NK-92 (cell line): ENCODE results near the gene NPHP1.
"Not testable (repeated sequence)": the region's sequence is repeated elsewhere in the genome, so short reads cannot be mapped to it uniquely, and the experiment has no call there.

Experiments used
- DNase-seq: peaks from one replicate; lab custom pipeline; 2025; ENCODE audit not compliant: unreplicated experiment; lab: John Stamatoyannopoulos, UW

NPHP1 gene

DNA sequence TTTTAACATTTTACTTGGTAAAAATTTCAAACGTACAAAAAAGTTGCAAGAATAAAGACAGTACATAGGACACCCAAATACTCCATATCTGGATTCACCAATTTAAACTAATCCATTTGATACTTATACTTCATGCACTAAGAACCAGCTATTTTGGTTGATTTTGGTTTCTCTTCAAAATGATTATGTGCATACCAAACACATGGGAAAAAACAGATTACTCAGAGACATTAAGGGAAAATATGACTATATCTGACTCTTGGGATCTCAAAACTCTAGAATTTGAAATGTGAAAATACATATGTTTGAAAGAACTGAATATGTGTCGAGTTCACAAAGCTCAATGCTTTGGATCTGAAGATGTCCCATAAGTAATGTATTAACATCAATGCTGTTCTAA is 73.6 kb downstream of the NPHP1 start:
- no peak for DNase-seq

DNA sequence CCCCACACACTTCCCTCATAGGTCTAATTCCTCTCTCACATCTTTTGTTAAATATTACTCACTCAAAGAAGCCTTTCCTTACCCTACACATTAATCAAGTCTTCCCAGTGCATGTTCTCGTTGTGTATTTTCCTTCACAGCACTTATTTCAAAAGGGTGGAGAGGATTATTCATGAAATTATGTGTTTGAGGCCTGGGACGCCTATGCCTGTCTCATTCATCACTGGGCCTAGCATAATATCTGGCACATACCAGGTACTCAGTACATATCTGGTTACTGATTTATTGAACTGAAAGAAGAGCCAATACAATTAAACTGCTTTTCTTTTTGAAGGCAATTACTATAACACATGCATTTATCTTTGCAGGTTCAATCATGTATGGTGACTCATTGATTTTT is 74.1 kb downstream of the NPHP1 start:
- DNase-seq = no peak

DNA sequence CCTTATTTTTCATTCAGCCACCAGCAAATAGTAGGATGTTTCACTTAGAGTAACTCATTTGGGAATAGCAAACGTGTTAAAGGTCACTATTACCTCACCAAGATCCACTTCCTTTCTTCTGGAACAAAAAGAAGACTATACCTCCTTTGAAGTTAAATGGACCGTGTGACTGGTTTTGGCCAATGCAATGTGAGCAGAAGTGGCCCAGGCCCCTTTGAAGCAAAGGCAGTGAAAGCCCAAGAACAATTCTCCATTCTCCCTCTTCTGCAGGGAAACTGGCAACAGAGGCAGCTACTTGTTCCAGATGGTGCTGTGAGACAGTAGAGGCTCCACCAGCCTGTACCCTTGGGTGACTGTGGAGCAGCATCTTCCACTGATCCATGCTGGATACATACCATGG is 77.9 kb downstream of the NPHP1 start:
- DNase-seq = no peak

- DNase-seq = no peak
Observed at GRCh38 chr2:110126086-110126773, 78.6 kb downstream of the NPHP1 start.

DNA sequence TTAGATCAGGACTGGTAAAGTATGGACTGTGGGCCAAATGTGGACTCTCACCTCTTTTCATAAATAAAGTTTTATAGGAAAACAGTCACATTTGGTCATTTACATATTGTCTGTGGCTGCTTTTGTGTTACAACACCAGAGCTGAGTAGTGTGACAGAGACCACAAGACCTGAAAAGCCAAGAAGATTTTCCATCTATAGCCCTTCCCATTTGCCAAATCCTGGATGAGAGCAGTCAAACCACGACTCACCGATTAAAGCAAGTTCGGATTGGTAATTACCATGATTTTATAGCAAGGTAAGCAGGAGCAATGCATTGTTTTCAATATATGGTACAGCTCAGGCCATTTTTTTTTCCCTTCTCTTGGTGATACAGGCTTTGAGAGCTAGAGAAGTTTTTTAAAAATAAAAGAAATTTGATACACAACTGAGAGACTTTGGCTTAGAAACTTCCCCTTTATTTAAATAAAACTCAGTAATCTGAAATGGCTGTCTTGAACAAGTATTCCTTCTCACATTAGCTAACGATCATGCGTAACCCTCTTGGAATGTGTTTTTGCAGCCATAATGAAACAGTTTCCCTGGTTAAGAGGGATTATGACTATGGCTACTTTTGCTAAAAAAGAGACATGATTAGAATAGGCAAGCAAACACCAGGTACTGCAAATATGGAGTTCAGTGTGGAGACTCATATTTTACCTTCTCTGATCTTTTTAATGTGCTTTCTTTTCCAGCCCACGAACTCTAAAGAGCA is 79.7 kb downstream of the NPHP1 start:
- no peak for DNase-seq

DNA sequence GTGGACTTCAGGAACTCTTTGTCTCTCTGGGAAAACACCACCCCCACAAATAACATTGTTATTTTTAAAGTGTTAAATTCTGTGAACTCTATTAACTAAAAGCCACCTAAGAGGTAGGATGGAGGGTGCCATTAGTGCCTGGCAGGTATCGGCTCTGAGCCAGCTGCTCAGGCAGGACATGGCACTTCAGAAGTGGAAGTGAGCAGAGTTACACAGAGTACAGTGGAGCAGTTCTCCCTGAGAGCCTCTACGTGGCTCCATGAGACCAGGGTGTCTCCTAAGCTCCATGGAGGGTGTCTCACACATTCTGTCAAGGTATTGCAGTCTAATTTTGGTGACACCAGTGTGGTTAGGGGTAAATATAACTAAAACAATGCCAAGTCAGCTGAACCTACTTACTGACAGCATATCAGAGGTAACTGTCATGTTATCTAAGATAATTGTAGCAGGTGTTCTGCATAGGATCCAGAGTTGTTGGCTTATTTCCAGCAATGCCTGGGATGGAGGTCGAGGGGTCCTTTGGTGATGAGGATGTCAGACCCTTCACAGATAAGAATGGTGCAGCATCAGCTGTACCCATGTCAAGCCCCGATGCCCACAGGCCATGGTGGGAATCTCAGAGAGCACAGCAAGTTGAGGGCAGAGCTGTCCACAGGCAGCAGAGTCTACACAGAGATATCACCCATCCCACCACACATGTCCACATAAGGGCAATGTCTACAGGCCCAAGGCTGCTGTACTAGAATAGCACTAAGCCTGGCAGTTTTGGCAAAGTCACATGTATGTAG is 80.6 kb downstream of the NPHP1 start:
- DNase-seq = no peak

GRCh38 chr2:110121592-110121991 is 83.2 kb downstream of the NPHP1 start:
- DNase-seq = no peak

DNA sequence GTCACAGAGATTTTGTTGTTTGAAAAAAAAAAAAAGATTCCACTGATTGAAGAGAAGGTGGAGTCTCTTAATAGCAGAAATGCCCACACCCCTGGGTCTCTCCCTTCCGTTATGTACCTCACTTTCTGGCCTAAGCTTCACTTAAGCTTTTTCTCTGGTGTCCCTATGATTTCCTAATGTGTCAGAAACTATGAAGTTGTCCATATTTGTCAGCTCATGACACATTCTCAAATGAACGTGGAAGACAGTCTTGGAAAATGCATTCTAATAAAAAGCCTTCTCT is 83.8 kb downstream of the NPHP1 start:
- no peak for DNase-seq

- no peak for DNase-seq
Observed at GRCh38 chr2:110120171-110121051, 84.4 kb downstream of the NPHP1 start.

DNA sequence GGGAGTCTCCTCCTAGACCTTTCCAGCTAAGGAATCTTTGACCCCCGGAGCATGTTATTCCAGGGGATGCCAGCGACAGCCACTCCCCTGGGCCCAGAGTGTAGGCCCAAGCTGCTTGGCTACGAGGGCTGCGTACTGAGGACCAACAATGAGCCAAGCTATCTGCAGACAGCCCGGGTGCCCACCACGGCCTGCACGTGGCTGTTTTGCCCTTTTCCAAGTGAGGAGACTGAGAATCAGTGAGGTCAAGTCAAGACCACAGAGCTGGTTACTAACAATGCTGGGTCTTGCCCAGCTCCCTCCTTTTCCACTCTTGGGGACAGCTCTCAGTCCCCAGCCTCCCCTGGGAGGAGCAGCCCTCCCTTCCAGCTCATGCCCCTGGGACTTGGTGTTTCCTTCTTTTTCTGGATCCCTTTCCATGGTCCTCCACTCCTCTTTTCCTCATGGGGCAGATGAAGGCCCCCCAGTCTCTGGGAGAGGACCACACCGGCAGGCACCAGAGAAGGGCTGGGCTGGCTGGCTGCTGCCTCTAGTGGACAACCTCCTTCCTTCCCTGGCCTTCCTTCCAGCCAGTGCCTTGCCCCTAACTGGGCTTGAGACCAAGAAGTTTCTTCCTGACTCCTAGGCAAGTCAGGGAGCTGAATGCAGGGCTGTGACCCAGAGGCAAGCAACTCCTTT is 88.6 kb downstream of the NPHP1 start:
- DNase-seq = no peak

DNA sequence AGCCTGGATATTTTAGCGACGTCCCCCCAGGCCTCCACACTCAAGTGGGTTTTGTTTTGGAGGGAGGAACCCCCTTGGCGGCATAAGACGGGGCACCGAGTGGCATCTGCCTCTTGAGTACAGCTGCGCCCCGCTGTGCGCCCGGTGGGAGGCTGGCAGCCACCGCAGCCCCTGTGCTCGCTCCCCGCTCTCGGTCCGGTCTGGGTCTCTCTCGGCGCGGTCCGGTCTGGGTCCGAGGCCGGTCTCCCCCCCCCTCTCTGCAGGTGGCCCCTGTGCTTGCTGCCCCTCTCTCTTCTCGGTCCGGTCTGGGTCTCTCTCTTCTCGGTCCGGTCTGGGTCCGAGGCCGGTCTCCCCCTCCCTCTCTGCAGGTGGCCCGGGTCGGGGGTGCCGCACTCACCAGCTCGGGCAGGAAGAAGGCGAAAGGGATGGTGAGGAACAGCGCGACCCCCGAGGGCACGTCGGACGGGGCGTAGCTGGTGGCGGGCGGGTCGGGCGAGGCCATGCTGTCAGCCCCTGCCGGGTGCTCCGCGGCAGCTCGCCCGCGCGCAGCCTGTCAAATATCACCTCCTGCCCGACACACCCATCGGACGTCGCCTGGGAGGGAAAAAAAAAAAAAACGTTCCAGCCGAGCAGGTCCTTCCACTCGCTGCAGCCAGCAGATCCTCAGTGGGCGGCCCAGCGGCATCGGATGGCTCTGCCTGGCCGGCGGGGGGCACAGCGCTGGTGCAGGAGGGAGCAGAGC is 89.4 kb downstream of the NPHP1 start, which contains the start of gene MALL:
Gene MALL, minus strand, starts transcription at position 532 of the 742 bp plus-strand sequence. Its CDS starts 30 bp downstream, at position 502.
- no peak for DNase-seq

- DNase-seq = no peak
Observed at GRCh38 chr2:110114831-110115255, 90.0 kb downstream of the NPHP1 start.

DNA sequence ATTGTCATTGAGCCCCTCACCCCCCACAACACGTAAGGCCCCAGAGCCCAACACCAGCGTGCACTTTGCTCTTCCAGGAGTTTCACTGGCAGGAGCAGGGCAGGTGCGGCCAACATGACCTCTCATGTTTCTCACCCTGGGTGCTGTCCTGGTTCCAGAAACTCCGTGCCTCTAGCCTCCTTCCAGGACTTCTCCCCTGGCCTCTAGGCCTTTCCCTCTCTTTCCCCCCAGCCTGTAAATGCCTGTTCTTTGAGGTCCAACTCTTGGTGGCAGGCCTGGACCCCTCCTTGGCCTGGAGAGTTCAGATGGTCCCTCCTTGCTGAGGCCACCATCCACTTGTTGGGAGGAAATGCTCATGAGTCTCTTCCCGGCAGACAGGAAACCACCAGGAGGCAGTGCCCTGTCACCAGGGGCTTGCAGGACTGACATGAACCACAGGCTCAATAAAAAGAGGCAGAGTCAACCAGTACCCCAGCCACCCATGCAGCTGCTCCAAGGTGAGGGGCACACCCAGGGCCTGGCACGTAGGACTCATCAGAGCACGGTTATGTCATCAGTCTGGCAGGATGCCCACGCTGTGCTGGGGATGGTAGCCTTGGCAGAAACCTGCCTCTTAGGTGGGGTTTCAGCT is 90.7 kb downstream of the NPHP1 start:
- DNase-seq = no peak

- DNase-seq = not testable (repeated sequence)
Observed at GRCh38 chr2:110108291-110108690, 96.5 kb downstream of the NPHP1 start.

DNA sequence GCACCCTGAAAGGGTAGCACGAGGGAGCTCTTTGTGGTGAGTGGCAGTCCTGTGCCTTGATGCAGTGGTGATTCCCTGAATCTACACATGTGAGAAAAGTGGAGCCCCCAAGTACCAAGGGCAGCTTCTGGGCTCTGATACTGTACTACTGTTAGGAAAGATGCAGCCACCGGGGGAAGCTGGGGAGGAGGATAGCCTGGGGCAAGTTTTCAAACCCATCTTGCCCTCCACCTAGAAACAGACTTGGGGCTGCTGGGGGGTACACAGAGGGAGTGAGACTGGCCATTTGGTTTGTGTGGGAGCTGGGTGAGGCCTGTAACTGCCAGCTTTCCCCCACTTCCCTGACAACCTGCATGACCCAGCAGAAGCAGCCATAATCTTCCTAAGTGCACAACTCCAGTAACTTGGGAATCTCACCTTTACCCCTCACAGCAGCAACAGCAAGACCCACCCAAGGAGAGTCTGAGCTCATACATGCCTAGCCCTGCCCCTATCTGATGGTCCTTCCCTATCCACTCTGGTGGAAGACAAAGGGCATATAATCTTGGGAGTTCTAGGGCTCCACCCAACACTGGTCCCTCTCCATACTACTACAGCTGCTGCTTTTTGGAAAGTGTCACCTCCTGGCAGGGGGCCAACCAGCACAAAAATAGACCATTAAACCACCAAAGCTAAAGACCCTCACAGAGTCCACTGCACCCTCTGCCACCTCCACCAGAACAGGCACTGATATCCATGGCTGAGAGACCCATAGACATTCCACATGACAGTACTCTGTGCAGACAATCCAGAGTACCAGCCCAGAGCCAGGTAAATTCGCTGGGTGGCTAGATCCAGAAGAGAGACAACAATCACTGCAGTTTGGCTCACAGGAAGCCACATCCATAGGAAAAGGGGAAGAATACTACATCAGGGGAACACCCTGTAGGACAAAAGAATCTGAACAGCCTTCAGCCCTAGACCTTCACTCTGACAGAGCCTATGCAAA is 97.4 kb downstream of the NPHP1 start:
- DNase-seq = no peak

DNA sequence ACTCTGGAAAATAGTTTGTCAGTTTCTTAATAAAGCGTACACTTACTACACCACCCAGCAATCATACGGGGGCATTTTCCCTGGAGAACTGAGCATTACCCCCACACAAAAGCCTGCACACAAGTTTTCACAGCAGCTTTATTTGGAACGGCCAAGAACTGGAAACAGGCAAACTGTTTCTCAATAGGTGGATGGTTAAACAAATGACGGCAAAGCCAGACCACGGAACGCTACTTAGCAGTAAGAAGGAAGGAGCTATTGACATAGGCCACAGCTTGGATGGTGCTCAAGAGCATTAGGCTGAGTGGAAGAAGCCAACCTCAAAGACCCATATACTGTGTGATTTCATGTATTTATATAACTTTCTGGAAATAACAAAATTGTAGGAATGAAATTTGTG is 98.2 kb downstream of the NPHP1 start:
- DNase-seq = no peak

DNA sequence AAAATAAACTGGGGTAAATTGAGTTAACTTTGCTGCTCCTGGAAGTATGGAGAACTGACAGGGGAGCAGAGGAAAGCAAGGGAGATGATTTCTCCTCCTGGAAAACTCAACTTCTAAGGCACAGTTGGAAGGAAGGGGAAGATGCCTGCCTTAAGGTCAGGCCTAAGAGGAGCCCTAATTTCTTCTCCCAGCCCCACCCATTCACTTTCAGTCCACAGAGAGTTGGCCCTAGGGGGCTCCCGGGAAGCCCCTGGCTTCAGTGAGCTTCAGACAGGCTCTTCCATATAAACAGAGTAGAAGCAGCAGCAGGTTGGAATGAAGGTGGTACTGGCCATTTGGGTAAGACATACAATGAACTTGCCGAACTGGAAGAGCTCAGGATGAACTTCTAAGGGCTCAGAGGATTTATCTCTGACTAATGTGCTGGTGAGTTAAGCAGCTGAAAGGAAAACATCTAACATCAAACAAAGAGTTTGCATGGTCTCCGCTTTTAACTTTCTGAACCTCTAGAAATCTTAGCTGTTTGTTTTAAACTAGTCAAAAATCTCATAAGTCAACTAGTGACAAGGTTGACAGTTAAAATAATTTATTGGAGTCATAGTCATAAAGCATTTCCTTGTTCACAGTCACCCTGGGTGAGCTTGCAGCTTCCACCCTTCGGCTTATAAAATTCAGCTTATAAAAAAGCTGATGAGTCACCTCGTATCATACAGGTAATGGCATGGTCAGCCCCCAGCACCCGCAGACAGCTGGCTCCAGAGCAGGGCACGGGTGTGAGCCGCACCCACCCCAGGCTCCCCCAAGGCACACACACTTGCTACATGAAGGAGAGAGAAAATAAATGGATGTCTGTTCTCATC is 99.0 kb downstream of the NPHP1 start:
- no peak for DNase-seq
